GM03348 (cell line): ENCODE measurements around the gene CNTN3.

Experiments used
- DNase-seq: peaks from one replicate; pipeline ENCODE4 v3.0.0; 2012; ENCODE audit warnings: low spot score

CNTN3 gene

GRCh38 chr3:74611206-74611605, 3.3 kb downstream of the CNTN3 start:
- no peak for DNase-seq

GRCh38 chr3:74607803-74608202, 6.7 kb downstream of the CNTN3 start:
- no peak for DNase-seq

GRCh38 chr3:74606996-74607395, 7.5 kb downstream of the CNTN3 start:
- DNase-seq = no peak

GRCh38 chr3:74605437-74605836, 9.0 kb downstream of the CNTN3 start:
- no peak for DNase-seq

GRCh38 chr3:74603292-74603691, 11.2 kb downstream of the CNTN3 start:
- DNase-seq = no peak

GRCh38 chr3:74602471-74602870, 12.0 kb downstream of the CNTN3 start:
- DNase-seq = no peak

GRCh38 chr3:74601793-74602192, 12.7 kb downstream of the CNTN3 start:
- no peak for DNase-seq

GRCh38 chr3:74599564-74599963, 14.9 kb downstream of the CNTN3 start:
- DNase-seq = no peak

- DNase-seq = no peak
Observed at GRCh38 chr3:74593152-74593551, 21.3 kb downstream of the CNTN3 start.

- no peak for DNase-seq
Observed at GRCh38 chr3:74592359-74592758, 22.1 kb downstream of the CNTN3 start.

GRCh38 chr3:74591946-74592345, 22.5 kb downstream of the CNTN3 start:
- peak; percentile 16 for DNase-seq

- DNase-seq = no peak
Observed at GRCh38 chr3:74591342-74591741, 23.1 kb downstream of the CNTN3 start.

GRCh38 chr3:74590620-74591262, 23.7 kb downstream of the CNTN3 start:
- no peak for DNase-seq

GRCh38 chr3:74584782-74585181, 29.7 kb downstream of the CNTN3 start:
- no peak for DNase-seq

GRCh38 chr3:74582982-74583381, 31.5 kb downstream of the CNTN3 start:
- DNase-seq = no peak

- no peak for DNase-seq
Observed at GRCh38 chr3:74575857-74576256, 38.6 kb downstream of the CNTN3 start.

- no peak for DNase-seq
Observed at GRCh38 chr3:74571118-74571517, 43.3 kb downstream of the CNTN3 start.
